Measurements from ENCODE around the gene LARGE1. TPM values are rescaled to one million over a fixed set of nuclear protein-coding genes. Genes with fewer than 3 reads are reported as not detected.

The LARGE1 gene
- total RNA-seq, 1 donor: 13.4 TPM

DNA sequence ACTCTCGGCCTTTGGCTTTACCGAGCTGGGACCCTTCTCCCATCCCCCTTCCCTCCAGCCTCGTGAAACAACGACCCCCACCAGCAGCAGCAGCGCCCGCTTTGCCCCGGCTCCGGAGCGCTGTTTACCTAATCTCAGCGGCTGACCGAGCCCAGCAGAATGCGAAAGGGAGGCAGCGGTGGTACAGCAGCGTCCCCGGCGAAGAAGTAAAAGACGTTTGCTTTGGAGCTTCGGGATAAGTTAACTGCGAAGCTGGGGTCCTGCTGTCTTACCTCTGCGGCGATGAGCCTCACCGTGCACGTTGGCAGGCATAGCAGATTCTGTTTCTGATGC is 2.0 kb upstream of the LARGE1 start:
- TF ChIP-seq, protein P1, sequence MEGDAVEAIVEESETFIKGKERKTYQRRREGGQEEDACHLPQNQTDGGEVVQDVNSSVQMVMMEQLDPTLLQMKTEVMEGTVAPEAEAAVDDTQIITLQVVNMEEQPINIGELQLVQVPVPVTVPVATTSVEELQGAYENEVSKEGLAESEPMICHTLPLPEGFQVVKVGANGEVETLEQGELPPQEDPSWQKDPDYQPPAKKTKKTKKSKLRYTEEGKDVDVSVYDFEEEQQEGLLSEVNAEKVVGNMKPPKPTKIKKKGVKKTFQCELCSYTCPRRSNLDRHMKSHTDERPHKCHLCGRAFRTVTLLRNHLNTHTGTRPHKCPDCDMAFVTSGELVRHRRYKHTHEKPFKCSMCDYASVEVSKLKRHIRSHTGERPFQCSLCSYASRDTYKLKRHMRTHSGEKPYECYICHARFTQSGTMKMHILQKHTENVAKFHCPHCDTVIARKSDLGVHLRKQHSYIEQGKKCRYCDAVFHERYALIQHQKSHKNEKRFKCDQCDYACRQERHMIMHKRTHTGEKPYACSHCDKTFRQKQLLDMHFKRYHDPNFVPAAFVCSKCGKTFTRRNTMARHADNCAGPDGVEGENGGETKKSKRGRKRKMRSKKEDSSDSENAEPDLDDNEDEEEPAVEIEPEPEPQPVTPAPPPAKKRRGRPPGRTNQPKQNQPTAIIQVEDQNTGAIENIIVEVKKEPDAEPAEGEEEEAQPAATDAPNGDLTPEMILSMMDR (IDR thresholded peaks at IDR 0.05; ENCODE audit: insufficient read depth, low read depth, low read length): no peak
- peak overlapping the region; percentile 61 for H3K4me3 ChIP-seq (ENCODE audit: low read depth, low read length)
- DNase-seq (ENCODE audit: low read depth): no peak

DNA sequence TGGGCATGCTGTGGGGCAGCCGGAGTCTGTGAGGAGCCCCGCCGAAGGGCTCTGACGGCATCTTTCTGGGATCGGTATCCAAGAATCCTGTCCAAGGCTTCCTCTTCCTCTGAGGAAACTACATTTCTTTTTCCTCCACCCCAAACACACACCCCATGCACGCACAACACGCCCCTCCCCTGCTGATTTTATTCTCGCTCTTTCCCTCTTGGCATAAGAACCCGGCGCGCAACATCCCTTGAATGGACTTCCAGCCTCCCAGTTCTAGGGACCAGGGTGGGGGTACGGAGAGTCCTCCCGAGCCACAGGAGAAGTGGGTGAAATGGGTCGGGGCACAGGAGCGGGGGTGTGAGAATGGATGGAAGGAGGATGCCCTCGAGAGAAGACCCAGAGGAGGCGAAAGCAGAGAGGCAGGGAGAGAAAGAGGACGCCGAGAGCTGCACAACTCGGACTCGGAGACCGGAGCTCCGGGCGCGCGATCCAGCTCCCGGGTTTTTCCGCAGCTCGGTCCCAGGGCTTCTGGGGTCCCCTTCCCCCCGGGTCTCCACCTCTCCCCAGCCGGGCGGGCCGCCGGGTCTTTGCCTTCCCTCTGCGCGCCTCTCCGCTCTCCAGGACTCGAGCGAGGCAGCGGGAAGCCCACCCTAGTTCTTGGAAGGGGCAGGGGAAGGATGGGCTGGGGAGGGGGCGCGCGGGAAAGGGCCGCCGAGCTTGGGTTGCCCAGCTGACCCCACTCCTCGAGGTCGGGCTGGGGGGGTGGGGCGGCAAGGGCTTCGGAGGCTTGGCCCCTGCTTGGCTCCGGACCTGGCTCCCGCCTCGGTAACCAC is 1.5 kb upstream of the LARGE1 start:
- peak overlapping the region; percentile 61 for H3K4me3 ChIP-seq (ENCODE audit: low read depth, low read length)

DNA sequence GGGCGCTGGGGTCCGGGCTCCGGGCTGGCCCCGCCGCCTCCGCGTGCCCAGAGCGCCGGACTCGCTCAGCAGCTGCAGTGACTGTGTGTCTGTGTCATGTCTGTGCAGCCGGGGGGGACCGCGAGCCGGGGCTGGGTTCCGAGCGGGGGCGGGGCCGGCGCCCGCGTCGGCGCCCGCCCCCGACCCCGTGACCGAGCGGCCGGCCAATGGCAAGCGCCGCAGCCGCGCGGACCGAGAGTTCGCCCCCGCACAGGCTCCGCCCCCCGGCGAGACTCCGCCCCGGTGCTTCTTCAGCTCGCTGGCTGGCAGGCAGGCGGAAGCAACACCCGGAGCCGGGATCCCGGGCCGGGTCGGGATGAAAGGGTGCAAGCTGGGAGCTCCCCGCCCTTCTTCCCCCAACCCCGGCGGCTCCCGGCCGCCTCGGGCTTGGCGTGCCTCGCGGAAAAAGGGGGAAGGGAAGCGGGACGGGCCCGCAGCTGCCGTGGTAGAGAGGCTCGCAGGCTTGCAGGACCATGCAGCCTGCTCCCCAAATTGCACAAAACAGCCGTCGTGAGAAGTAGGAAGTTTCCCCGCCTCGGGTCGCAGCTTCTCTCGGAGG is 750 bp upstream of the LARGE1 start:
- DNase-seq (ENCODE audit: low read depth): peak; percentile 88
- peak overlapping the region; percentile 61 for H3K4me3 ChIP-seq (ENCODE audit: low read depth, low read length)
- TF ChIP-seq, protein P1 (IDR thresholded peaks at IDR 0.05; ENCODE audit: insufficient read depth, low read depth, low read length): no peak

More for the DNA sequence above, 1.5 kb upstream of the LARGE1 start:
- TF ChIP-seq, protein P1 (IDR thresholded peaks at IDR 0.05; ENCODE audit: insufficient read depth, low read depth, low read length): no peak
- peak; percentile 41 for DNase-seq (ENCODE audit: low read depth)

DNA sequence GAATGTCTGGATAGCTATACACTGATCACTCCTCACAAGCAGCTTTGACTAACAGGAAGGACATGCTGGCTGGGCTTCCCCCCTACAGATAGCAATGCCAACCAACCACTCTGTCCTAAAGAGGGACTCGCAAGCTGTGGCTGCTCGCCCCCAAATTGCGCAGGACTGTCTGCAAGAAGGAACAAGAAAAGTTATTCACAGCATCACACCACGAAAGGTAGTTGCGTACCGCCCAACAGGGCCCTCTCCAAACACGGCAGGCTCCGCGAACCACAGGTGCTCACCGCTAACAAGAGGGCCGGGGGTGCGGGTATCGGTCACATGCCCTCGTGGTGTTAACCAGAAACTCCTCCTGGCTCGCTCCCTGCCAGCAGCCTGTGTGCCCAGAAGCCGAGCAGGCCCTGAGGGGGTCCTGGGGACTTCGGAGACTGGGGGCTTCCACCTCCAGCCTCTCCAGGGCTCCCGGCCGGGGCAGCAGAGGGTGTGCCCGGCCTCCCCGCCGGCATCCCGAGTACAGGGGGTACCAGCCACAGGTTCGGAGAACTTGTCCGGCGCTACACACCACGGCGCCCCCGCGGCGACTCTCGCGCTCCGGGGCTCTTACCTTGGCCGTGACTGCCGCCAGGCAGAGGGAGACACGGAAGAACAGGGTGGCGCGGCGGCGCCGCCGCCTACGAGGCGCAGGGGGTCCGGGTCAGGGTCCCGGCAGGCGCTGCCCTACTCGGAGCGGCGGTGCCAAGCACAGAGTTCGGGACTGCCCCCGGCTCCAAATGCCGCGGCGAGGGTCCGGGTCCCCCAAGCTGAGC is 682 bp downstream of the LARGE1 start:
- TF ChIP-seq, protein P1 (IDR thresholded peaks at IDR 0.05; ENCODE audit: insufficient read depth, low read depth, low read length): no peak
- DNase-seq (ENCODE audit: low read depth): no peak
- peak overlapping the region; percentile 61 for H3K4me3 ChIP-seq (ENCODE audit: low read depth, low read length)

DNA sequence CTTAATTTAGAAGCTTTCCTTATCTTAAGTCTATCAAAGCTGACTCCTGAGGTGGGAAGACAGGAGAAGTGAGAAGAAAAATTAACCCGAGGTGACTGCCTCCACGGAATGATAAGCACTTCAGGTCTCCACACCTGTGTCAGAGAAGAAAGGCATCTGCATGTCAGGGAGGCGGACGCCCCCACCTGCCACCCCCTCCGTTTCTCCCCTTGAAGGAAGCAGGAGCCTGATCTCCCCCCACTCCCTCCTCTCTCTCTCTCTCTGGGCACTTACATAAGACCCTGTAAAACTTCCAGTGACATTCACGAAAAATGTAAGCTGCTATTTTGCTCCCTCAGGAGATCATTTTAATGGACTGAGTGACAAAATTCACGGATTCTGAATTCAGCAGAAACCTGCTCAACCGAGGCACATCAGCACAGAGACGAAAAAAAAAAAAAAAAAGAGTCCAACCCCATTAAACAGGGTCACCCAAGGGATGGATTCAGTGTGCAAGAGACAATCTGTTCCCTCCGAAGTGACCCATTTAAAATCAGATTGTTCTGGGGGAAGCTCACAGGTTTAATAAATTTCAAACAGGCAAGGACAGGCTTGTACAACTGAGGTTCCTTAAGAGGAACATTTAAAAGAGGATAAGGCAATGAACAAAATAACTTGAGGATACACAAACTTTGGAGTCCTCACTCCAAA is 1.5 kb downstream of the LARGE1 start:
- peak overlapping the region; percentile 61 for H3K4me3 ChIP-seq (ENCODE audit: low read depth, low read length)
- no peak for DNase-seq (ENCODE audit: low read depth)
- TF ChIP-seq, protein P1 (IDR thresholded peaks at IDR 0.05; ENCODE audit: insufficient read depth, low read depth, low read length): no peak

DNA sequence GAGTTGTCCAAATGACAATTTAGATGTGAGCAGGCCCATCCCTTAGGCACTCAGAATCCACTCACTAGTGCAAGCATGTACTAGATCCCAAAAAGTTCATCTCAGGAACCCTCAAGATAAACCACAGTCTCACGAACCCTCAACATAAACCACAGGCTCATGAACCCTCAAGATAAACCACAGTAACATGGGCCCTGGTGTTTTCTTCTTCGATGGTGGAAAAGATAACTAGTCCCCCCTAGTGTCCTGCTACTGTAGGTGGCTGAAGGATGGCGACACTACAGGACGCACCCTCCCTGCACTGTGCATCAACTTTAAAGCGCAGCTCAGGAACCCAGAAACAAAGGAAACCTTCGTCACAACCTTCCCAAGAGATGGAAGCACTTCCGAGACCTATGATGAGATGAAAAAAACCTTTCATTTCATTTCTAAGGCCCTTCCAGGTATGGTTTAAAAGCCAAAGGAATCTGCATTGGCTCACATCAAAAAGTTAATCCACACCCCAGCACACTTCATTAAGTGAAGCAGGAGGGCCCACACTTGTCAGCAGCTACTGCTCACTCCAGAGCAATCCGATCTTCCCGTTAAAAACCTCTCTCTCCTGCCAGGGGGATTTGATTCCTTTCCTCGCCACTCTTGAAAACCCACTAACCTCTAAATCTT is 2.4 kb downstream of the LARGE1 start:
- H3K4me3 ChIP-seq (ENCODE audit: low read depth, low read length): no peak overlapping the region
- DNase-seq (ENCODE audit: low read depth): peak; percentile 40

More for the DNA sequence above, 2.4 kb downstream of the LARGE1 start:
- TF ChIP-seq, protein P1 (IDR thresholded peaks at IDR 0.05; ENCODE audit: insufficient read depth, low read depth, low read length): peak; percentile 36
